GM13976 (cell line): ENCODE data around the gene KIRREL3.

Experiments used
- DNase-seq: peaks from one replicate; pipeline ENCODE4 v3.0.0; 2012; ENCODE audit warnings: low spot score
- in situ Hi-C: fragments of 300-500 bp; cut with MboI; formaldehyde crosslinking; loops from one replicate; pipeline ENCODE4 v1.12.0; 2022; ENCODE audit warnings: low sequenced_read_pairs, mixed read lengths, inconsistent platforms; ENCODE audit not compliant: unreplicated experiment
- TF ChIP-seq, protein P1 (sequence below): IDR thresholded peaks from 2 replicates; pipeline ENCODE4 v1.5.1; 2012; ENCODE audit warnings: borderline replicate concordance, mild to moderate bottlenecking; ENCODE audit not compliant: insufficient read depth; ENCODE audit errors: extremely low read depth, missing control alignments, control extremely low read depth

The KIRREL3 gene

GRCh38 chr11:126938718-126939117 lies 61.9 kb downstream of the KIRREL3 start:
- TF ChIP-seq, protein P1, sequence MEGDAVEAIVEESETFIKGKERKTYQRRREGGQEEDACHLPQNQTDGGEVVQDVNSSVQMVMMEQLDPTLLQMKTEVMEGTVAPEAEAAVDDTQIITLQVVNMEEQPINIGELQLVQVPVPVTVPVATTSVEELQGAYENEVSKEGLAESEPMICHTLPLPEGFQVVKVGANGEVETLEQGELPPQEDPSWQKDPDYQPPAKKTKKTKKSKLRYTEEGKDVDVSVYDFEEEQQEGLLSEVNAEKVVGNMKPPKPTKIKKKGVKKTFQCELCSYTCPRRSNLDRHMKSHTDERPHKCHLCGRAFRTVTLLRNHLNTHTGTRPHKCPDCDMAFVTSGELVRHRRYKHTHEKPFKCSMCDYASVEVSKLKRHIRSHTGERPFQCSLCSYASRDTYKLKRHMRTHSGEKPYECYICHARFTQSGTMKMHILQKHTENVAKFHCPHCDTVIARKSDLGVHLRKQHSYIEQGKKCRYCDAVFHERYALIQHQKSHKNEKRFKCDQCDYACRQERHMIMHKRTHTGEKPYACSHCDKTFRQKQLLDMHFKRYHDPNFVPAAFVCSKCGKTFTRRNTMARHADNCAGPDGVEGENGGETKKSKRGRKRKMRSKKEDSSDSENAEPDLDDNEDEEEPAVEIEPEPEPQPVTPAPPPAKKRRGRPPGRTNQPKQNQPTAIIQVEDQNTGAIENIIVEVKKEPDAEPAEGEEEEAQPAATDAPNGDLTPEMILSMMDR: no peak
- no peak for DNase-seq
- in situ Hi-C loops: no loop called here

- in situ Hi-C loops: no loop called here
- TF ChIP-seq, protein P1: no peak
- no peak for DNase-seq
Observed at GRCh38 chr11:126930091-126930841, 70.3 kb downstream of the KIRREL3 start.

DNA sequence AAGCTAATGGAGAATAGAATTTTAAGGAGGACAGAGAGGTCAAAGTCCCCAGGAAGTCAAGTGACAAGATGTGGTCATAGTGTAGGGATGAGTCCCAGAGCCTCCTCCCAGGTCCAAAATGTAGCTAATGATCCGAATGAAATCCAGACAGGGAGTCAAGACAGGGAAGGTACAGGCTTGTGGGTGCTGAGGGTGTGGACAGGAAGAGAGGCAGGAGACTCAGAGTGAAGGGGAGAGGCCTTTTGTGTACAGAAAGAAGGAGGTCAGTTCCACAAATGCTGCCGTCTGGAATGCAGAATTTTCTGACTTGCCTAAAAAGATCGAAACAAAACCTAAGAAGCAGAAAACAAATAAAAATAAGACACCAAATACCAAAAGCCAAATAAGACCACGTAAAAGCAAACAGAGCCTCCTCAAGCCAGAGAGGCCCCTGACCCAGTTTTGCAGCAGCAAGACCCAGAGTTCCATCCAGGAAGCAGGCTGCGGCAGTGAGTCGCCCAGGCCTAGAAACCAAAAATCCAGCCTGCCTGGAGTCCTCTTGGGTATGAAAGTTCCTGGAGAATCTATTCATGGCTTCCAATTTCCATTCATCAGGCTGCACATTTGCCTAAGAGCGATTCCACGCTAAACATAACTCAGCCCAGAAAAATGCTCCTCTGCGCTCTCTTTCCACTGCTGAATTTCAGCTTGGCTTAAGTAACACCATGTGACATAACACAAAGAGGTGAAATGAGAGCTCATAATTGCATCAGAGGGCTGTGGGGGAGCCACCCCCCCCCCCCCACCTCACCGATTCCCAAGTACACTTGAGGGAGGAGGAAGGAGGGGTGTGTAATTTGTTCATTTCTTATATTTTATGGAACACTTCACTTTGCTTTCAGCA lies 71.2 kb downstream of the KIRREL3 start:
- TF ChIP-seq, protein P1: no peak
- DNase-seq: no peak
- in situ Hi-C loops: no loop called here

GRCh38 chr11:126927623-126928022 lies 72.9 kb downstream of the KIRREL3 start:
- in situ Hi-C loops: no loop called here
- no peak for DNase-seq
- TF ChIP-seq, protein P1: no peak

DNA sequence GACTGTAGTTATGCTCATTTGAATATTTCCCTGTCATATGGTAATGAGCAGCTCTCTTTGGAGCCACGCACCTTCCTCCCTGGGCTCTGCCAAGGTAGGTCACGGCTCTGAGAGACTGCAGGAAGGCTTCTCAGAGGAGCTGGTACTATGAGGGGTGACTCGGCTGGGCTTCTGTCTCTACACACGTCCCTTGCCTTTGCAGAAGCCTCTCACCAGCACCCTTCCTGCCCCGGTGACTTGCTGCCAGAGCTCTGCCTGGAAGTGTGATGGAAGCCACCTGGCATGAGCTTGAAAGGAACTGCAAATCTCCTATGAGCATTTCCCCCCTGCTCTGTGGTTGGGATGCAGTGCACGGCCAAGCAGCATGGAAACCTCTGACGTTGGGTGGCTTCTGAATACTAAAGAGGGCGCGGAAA lies 74.2 kb downstream of the KIRREL3 start:
- DNase-seq: no peak
- in situ Hi-C loops: no loop called here
- TF ChIP-seq, protein P1: no peak

- in situ Hi-C loops: no loop called here
- TF ChIP-seq, protein P1: no peak
- DNase-seq: no peak
Observed at GRCh38 chr11:126925321-126926093, 75.1 kb downstream of the KIRREL3 start.
